ENCODE data around the gene RASAL1.

RASAL1 gene

GRCh38 chr12:113071135-113072112, 64.1 kb downstream of the RASAL1 start:
- DNase-seq, result no peak

- DNase-seq, result no peak
These were observed 65.2 kb downstream of the RASAL1 start for GRCh38 chr12:113070117-113070906.

DNA sequence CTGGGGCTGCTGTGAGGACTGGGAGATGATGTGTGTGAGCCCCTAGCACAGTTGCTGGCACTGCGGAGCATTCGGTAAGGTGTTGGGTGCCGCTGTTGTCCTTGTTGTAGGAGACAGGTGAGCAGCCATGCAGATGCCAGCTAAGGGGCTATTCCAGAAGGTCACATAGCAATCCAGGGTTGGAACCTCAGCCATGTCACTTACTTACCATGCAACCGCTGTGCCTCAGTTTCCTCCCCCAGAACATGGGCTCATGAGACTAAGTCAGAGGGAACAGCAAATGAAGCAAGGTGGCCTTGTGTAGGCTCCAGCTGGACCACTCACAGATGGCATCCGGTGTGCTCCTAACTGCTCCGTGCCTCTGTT, 65.8 kb downstream of the RASAL1 start:
- DNase-seq, result no peak

DNA sequence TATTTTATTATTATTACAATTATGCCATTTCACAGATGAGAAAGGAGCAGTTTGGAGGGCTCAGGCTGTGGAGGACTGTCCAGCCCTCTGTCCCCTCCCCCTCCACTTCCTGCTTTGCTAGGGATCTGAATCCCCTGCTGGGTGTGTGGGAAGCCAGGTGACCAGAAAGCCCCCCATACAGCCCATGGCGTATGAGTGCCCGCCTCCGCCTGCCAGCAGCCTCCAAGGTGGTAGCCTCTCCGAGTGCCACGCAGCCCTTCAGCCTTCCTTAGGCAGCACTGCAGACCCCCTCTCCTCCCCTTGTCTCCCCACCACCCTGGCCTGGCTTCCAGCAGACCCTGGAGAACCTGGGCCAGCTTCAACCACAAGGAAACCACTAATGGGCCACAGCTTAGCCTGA, 66.4 kb downstream of the RASAL1 start:
- no peak for DNase-seq

DNA sequence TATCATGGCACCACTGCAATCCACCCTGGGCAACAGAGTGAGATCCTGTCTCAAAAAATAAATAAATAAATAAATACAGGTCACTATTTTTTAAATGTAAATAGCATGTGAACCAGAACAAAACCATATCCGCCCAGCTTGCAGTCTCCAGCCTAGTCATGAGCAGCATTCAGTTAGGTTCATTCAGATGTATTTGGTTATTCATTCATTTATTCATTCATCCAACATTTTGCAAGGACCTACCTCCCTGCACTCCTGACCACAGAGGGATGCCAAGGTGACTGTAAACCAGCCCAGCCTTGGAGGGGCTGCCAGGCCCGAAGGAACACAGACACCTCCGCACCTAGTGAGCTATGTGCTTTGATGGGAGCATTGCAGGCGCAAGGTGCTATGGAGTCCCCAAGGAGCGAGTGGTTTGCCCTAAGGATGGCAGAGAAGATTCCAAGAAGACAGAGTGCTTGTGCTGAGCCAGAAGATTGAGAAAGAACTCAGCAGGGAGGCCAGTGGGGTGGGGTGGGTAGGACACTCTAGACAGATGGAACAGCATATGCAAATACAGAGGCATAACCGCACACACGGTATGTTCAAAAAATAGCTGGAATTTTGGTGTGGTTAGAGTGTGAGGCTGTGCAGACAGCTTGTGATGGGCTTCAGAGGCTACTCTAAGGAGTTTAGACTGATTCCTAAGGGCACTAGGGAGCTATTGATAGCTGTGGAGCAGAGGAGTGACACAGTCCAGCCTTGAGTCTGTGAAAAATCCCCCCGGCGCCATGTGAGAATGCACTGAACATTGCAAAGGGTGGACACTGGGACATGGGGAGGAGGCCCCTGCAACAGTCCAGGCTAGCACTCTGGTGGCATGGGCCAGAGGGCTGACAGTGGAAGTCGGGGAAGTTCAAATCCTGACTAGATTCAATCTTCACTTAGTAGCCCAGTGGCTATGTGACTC, 67.3 kb downstream of the RASAL1 start:
- no peak for DNase-seq

- no peak for DNase-seq
These were observed 68.7 kb downstream of the RASAL1 start for GRCh38 chr12:113066813-113067400.

- DNase-seq, result no peak
These were observed 70.2 kb downstream of the RASAL1 start for GRCh38 chr12:113065126-113066007.

DNA sequence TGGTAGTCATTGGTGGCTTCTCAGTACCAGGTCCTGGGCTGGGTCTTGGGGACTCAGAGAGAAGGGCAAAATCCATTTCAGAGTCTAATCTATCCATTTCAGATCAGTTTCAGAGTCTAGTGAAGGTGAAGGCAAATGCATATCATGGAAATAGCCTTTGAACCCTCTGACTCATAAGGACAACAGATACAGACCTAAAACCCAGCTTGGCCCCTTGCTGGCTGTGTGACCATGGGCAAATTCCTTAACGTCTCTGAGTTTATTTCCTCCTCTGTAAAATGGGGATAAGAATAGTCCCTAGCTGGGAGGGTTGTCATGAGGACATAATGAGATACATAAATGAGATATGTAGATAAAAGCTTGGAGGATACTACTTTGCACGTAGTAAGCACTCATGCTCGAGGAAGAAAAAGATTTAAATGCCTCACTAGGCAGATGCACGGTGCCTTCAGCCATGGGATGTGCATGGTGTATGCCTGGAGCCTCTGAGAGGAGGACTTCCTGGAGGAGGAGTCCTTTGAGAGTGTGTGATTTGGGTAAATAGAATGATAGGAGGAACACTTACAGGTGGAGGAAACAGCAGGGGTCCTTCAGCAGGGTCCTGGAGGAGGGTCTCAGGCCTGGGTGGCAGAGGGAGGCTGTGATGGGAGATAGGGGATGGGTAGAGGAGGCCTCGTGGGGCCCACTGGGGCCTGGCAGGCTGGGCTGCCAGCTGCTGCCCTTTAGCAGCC, 71.0 kb downstream of the RASAL1 start:
- no peak for DNase-seq

DNA sequence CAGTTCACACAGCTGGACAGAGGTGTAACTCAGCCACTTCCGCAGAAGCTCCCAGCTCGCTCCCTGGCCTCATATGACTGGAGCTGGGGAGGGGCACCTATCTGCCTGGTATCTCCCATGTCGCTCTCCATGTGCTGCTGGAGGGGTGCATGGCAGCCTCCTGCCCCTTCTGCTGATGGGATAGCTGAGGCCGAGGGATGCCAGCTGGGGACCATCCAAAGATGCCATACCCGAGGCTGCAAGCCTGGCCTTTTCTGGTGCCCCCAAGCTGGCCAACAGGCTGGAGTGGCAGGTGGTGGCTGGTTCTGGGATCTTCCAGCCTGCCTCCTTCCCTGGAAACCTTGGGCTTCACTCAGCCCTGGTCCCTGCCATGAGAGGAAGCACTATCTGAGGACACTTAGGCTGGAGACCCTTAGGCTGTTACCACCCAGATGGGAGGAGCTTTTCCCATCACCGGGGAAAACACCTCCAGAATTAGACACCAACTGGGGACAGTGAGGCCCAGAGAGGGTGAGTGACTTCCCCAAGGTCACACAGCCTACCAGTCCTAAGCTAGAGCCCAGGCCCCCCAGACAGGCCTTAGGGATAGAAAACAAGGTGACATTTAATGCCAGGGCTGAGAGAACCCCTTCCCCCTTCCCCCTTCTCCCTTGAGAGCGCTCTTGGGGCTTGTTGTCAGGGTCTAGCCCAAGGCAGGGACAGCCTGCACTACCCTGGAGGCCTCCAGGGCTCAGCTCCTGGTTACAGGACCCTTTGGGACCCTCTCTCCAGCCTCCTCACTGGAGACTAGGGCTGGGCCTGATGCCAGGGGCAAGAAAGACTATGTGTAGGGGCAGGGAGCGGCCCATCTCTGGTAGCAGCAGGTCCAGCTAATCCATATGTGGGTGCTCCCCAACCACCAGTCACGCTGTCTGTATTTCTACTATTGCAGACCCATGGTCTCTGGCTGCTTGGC, 71.9 kb downstream of the RASAL1 start:
- DNase-seq, result no peak

- no peak for DNase-seq
These were observed 72.8 kb downstream of the RASAL1 start for GRCh38 chr12:113062502-113063395.

DNA sequence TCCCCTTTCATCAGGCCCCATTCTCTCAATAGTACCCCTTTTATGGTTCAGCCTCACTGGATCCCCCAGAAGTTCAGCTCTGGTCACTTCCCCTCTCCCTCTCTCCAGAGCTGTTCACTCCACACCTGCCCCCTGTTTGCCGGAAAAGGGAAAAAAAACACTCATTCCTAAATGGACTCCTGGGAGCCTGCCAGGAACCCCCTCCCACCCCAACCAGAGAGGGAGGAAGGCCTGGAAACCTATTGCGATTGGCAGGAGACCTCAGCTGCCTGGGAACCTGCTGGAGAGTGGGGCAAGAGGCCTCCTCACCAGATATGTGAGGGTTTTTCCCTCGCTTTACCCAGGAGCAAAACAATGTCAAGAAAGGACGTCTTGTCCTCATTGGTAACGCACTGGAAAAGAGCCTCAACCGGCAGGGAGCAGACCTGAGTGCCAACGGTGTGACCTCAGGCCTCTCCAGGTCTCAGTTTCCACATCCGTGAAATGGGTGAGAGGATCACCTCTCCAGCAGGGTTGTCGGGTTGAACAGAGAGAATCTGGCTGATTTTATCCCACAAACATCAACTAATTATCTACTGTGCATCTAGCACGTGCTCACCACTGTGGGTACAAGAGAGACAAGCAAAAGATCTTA, 74.4 kb downstream of the RASAL1 start:
- DNase-seq, result no peak

DNA sequence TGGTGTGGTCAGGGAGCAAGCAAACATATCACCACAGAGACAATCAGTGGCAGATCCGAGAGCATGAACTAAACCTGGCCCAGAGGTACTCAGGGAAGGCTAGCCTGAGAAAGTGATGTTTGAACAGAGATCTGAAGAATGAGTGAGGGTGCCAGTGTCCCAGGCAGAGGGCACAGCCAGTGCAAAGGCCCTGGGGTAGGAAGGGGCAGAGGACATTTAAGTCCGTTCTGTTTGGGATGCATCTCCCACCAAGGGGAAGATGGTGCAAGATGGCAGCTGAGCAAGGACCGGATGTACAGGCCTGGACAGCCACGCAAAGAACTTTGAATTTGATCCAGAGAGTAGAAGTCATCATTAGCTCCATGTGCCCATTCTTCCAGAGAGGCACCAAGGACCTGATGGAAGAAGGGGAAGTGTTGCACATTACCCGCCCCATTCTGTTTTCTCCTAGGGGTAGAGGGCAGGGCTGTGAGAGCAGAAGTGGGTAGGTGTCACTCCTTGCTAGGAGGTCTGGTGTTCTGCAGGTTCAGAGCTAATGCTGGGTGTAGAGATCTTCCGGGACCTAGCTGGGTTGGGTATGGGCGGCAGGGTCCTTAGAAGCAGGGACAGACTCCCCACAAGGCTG, 75.1 kb downstream of the RASAL1 start:
- no peak for DNase-seq

DNA sequence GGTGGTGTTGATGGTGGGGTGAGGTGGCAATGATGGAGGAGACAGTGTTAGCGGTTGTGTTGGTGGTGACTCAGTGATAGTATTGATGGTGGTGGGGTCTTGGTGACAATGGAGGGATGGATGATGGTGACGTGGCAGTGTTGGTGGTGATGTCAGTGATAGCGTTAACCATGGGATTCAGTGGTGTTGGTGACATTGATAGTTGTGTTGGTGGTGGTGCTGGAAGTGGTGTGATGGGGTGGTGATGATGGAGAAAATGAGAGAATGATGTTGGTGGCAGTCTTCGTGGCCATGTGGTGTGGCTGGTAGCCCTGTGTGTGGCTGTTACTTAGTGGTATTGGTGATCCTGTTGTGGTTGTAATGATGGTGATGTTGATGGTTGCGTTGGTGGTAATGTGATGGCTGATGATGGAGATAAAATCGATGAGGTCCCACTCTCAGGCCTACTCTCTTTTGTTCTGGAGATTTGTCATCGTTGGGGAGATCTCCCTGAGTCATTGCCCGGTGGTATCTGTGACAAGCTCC, 76.4 kb downstream of the RASAL1 start:
- DNase-seq, result no peak

GRCh38 chr12:113058553-113058952, 77.0 kb downstream of the RASAL1 start:
- DNase-seq, result no peak

GRCh38 chr12:113057565-113058485, 77.7 kb downstream of the RASAL1 start:
- no peak for DNase-seq

All from stimulated activated CD4-positive, alpha-beta T cell treated with anti-CD3 and anti-CD28 coated beads, Interleukin-4, amount 100 ng/mL, for 4 hours (primary cell).